ENCODE data around the gene NPRL2. TPM values are rescaled to one million over a fixed set of nuclear protein-coding genes. Genes with fewer than 3 reads are reported as not detected.

The NPRL2 gene
- total and polyA plus RNA-seq, 2 of the 13 experiments (the other 11 are each of a cell fraction or from before 2014, with no cell fraction given), result 30.6 to 51.4 TPM

- TF ChIP-seq CSRNP1 (CRISPR knock-in tag; IDR thresholded peaks at IDR 0.05), result no peak
- TF ChIP-seq ZNF879 (CRISPR knock-in tag; IDR thresholded peaks at IDR 0.05), result no peak
- TF ChIP-seq NFE2 (CRISPR knock-in tag; IDR thresholded peaks at IDR 0.05), result no peak
- no peak for TF ChIP-seq KDM3A (CRISPR knock-in tag; IDR thresholded peaks at IDR 0.05; ENCODE audit: low read depth)
- TF ChIP-seq GFI1 (CRISPR knock-in tag; IDR thresholded peaks at IDR 0.05; ENCODE audit: borderline replicate concordance), result no peak
- TF ChIP-seq GPBP1L1 (CRISPR knock-in tag; IDR thresholded peaks at IDR 0.05), result no peak
- no peak for TF ChIP-seq PHB2 (IDR thresholded peaks at IDR 0.05; ENCODE audit: partially characterized antibody)
- no peak for TF ChIP-seq JDP2 (CRISPR knock-in tag; IDR thresholded peaks at IDR 0.05; ENCODE audit: borderline replicate concordance)
- no peak for TF ChIP-seq ZNF616 (CRISPR knock-in tag; IDR thresholded peaks at IDR 0.05; ENCODE audit: low read depth)
- no peak for TF ChIP-seq DMTF1 (CRISPR knock-in tag; IDR thresholded peaks at IDR 0.05)
- no peak for TF ChIP-seq RARA (CRISPR knock-in tag; IDR thresholded peaks at IDR 0.05)
- no peak for TF ChIP-seq KLF15 (CRISPR knock-in tag; IDR thresholded peaks at IDR 0.05; ENCODE audit: borderline replicate concordance)
- peak; percentile 34 for TF ChIP-seq STAG1 (CRISPR knock-in tag; IDR thresholded peaks at IDR 0.05)
- TF ChIP-seq PTBP1 (IDR thresholded peaks at IDR 0.05; ENCODE audit: low read depth, low read length, poor library complexity, severe bottlenecking), result no peak
- TF ChIP-seq YEATS4 (CRISPR knock-in tag; IDR thresholded peaks at IDR 0.05; ENCODE audit: borderline replicate concordance), result no peak
- peak; percentile 26 for TF ChIP-seq XRCC5 (optimal IDR thresholded peaks at IDR 0.05; ENCODE audit: low read length)
- no peak for TF ChIP-seq ZNF557 (CRISPR knock-in tag; IDR thresholded peaks at IDR 0.05)
- TF ChIP-seq ZNF709 (CRISPR knock-in tag; IDR thresholded peaks at IDR 0.05), result no peak
- no peak for TF ChIP-seq KDM4B (CRISPR knock-in tag; IDR thresholded peaks at IDR 0.05)
- no peak for TF ChIP-seq ZNF101 (CRISPR knock-in tag; IDR thresholded peaks at IDR 0.05; ENCODE audit: borderline replicate concordance, low read depth)
- TF ChIP-seq MXI1 (IDR thresholded peaks at IDR 0.05; ENCODE audit: borderline replicate concordance, low read depth, low read length), result no peak
- TF ChIP-seq ZFP91 (CRISPR knock-in tag; IDR thresholded peaks at IDR 0.05; ENCODE audit: borderline replicate concordance), result peak; percentile 17; the same call in 1 of the 2 replicates
- TF ChIP-seq ZNF138 (CRISPR knock-in tag; IDR thresholded peaks at IDR 0.05; ENCODE audit: low read depth), result no peak
- no peak for TF ChIP-seq ZNF121 (CRISPR knock-in tag; IDR thresholded peaks at IDR 0.05)
Measured at GRCh38 chr3:50342813-50343633, 7.6 kb downstream of the NPRL2 start (continued).

Measured in HepG2 (cell line).